ENCODE measurements around the gene RTBDN.
A peak's percentile ranks its signal among the peaks of the same experiment; 100 is the strongest.

RTBDN gene

GRCh38 chr19:12794971-12795381 lies 39.4 kb downstream of the RTBDN start:
- no peaks in the 10 kb centered on the region for H3K9me3 ChIP-seq (ENCODE audit: control insufficient read depth, insufficient read depth, low read length)
- H3K9ac ChIP-seq (ENCODE audit: low read depth, low read length): no peak overlapping the region
- no peaks in the 10 kb centered on the region for H3K36me3 ChIP-seq (ENCODE audit: insufficient read depth, low read length)
- peaks cover 7% of the 10 kb centered on the region; the same call in 1 of the 2 replicates for H3K4me1 ChIP-seq (ENCODE audit: insufficient read depth, low read length)

- no peaks in the 10 kb centered on the region for H3K36me3 ChIP-seq (ENCODE audit: insufficient read depth, low read length)
- no peaks in the 10 kb centered on the region for H3K9me3 ChIP-seq (ENCODE audit: control insufficient read depth, insufficient read depth, low read length)
- peak overlapping the region; percentile 67 for H3K9ac ChIP-seq (ENCODE audit: low read depth, low read length)
- H3K4me1 ChIP-seq (ENCODE audit: insufficient read depth, low read length): peaks cover 7% of the 10 kb centered on the region; the same call in 1 of the 2 replicates
Observed at GRCh38 chr19:12794196-12794941, 40.0 kb downstream of the RTBDN start.

GRCh38 chr19:12793290-12794195 lies 40.8 kb downstream of the RTBDN start:
- H3K36me3 ChIP-seq (ENCODE audit: insufficient read depth, low read length): no peaks in the 10 kb centered on the region
- peaks cover 11% of the 10 kb centered on the region; the same call in 1 of the 2 replicates for H3K4me1 ChIP-seq (ENCODE audit: insufficient read depth, low read length)
- peak overlapping the region; percentile 67 for H3K9ac ChIP-seq (ENCODE audit: low read depth, low read length)
- H3K9me3 ChIP-seq (ENCODE audit: control insufficient read depth, insufficient read depth, low read length): no peaks in the 10 kb centered on the region

- no peaks in the 10 kb centered on the region for H3K36me3 ChIP-seq (ENCODE audit: insufficient read depth, low read length)
- H3K9me3 ChIP-seq (ENCODE audit: control insufficient read depth, insufficient read depth, low read length): no peaks in the 10 kb centered on the region
- H3K9ac ChIP-seq (ENCODE audit: low read depth, low read length): peak overlapping the region; percentile 67
- peaks cover 17% of the 10 kb centered on the region for H3K4me1 ChIP-seq (ENCODE audit: insufficient read depth, low read length)
Observed at GRCh38 chr19:12792853-12793289, 41.5 kb downstream of the RTBDN start.

- Histone ChIP-seq H3K9me3 (ENCODE audit: control insufficient read depth, insufficient read depth, low read length) (no peaks in the 10 kb centered on the region), H3K9ac (ENCODE audit: low read depth, low read length) (peak overlapping the region; percentile 67), H3K36me3 (ENCODE audit: insufficient read depth, low read length) (no peaks in the 10 kb centered on the region), H3K4me1 (ENCODE audit: insufficient read depth, low read length) (peaks cover 17% of the 10 kb centered on the region)
Observed at GRCh38 chr19:12792051-12792852, 42.1 kb downstream of the RTBDN start.

GRCh38 chr19:12791345-12792050 lies 42.9 kb downstream of the RTBDN start, which contains the start of gene JUNB:
Gene JUNB (plus strand): TSS chr19:12791486. CDS start chr19:12791772, 286 bp downstream.
- H3K36me3 ChIP-seq (ENCODE audit: insufficient read depth, low read length): no peaks in the 10 kb centered on the region
- peak within 1 kb of the TSS; percentile 67 for H3K9ac ChIP-seq (ENCODE audit: low read depth, low read length)
- H3K9me3 ChIP-seq (ENCODE audit: control insufficient read depth, insufficient read depth, low read length): no peaks in the 10 kb centered on the region
- H3K4me1 ChIP-seq (ENCODE audit: insufficient read depth, low read length): peaks cover 17% of the 10 kb centered on the region

- H3K36me3 ChIP-seq (ENCODE audit: insufficient read depth, low read length): no peaks in the 10 kb centered on the region
- H3K9me3 ChIP-seq (ENCODE audit: control insufficient read depth, insufficient read depth, low read length): no peaks in the 10 kb centered on the region
- H3K4me1 ChIP-seq (ENCODE audit: insufficient read depth, low read length): peaks cover 11% of the 10 kb centered on the region
- peak overlapping the region; percentile 67; the same call in 1 of the 2 replicates for H3K9ac ChIP-seq (ENCODE audit: low read depth, low read length)
Observed at GRCh38 chr19:12790628-12791344, 43.6 kb downstream of the RTBDN start.

- Histone ChIP-seq H3K36me3 (ENCODE audit: insufficient read depth, low read length) (no peaks in the 10 kb centered on the region), H3K9ac (ENCODE audit: low read depth, low read length) (peak overlapping the region; percentile 67; the same call in 1 of the 2 replicates), H3K4me1 (ENCODE audit: insufficient read depth, low read length) (peaks cover 15% of the 10 kb centered on the region), H3K9me3 (ENCODE audit: control insufficient read depth, insufficient read depth, low read length) (no peaks in the 10 kb centered on the region)
Observed at GRCh38 chr19:12789904-12790619, 44.3 kb downstream of the RTBDN start.

GRCh38 chr19:12789098-12789903 lies 45.1 kb downstream of the RTBDN start:
- peak overlapping the region; percentile 67; the same call in 1 of the 2 replicates for H3K9ac ChIP-seq (ENCODE audit: low read depth, low read length)
- peaks cover 16% of the 10 kb centered on the region for H3K4me1 ChIP-seq (ENCODE audit: insufficient read depth, low read length)
- no peaks in the 10 kb centered on the region for H3K36me3 ChIP-seq (ENCODE audit: insufficient read depth, low read length)
- H3K9me3 ChIP-seq (ENCODE audit: control insufficient read depth, insufficient read depth, low read length): no peaks in the 10 kb centered on the region

GRCh38 chr19:12788682-12789097 lies 45.7 kb downstream of the RTBDN start:
- no peaks in the 10 kb centered on the region for H3K9me3 ChIP-seq (ENCODE audit: control insufficient read depth, insufficient read depth, low read length)
- H3K9ac ChIP-seq (ENCODE audit: low read depth, low read length): peak overlapping the region; percentile 67; the same call in 1 of the 2 replicates
- peaks cover 16% of the 10 kb centered on the region for H3K4me1 ChIP-seq (ENCODE audit: insufficient read depth, low read length)
- H3K36me3 ChIP-seq (ENCODE audit: insufficient read depth, low read length): no peaks in the 10 kb centered on the region

GRCh38 chr19:12788042-12788681 lies 46.2 kb downstream of the RTBDN start:
- Histone ChIP-seq H3K9ac (ENCODE audit: low read depth, low read length) (0 out of 2 replicates have a peak overlapping the region, but pooled peaks have one; percentile 12), H3K4me1 (ENCODE audit: insufficient read depth, low read length) (peaks cover 19% of the 10 kb centered on the region), H3K9me3 (ENCODE audit: control insufficient read depth, insufficient read depth, low read length) (no peaks in the 10 kb centered on the region), H3K36me3 (ENCODE audit: insufficient read depth, low read length) (no peaks in the 10 kb centered on the region)

All from ES-I3 (cell line).